GM12872 (cell line): ENCODE data around the gene SHISA9.

Experiments used
- TF ChIP-seq, protein P1 (sequence below): IDR thresholded peaks from 3 replicates; pipeline ENCODE4 v1.5.1; 2011; ENCODE audit warnings: low read depth, mild to moderate bottlenecking, low read length, moderate library complexity; ENCODE audit not compliant: insufficient read depth

SHISA9 gene

DNA sequence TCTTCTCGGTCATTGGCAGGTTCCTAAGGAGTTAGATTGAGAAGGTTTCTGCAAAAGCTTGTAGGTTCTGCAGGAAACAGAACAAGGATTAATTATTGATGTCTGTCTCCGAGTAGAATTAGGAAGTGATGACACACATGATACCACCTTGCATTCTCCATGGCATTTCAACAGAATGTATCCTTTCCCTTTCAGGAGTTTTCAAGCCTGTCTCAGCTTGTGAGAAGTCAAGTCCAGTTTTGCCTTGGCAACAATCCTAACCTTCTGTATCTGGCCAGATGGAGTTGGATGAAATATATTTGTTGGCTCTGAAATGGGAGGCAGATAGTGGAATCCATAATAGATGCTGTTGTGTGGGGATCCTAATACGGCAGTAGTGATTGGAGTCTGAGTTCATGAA is 235.5 kb downstream of the SHISA9 start:
- TF ChIP-seq, protein P1, sequence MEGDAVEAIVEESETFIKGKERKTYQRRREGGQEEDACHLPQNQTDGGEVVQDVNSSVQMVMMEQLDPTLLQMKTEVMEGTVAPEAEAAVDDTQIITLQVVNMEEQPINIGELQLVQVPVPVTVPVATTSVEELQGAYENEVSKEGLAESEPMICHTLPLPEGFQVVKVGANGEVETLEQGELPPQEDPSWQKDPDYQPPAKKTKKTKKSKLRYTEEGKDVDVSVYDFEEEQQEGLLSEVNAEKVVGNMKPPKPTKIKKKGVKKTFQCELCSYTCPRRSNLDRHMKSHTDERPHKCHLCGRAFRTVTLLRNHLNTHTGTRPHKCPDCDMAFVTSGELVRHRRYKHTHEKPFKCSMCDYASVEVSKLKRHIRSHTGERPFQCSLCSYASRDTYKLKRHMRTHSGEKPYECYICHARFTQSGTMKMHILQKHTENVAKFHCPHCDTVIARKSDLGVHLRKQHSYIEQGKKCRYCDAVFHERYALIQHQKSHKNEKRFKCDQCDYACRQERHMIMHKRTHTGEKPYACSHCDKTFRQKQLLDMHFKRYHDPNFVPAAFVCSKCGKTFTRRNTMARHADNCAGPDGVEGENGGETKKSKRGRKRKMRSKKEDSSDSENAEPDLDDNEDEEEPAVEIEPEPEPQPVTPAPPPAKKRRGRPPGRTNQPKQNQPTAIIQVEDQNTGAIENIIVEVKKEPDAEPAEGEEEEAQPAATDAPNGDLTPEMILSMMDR, result no peak

- TF ChIP-seq, protein P1, result no peak
Observed at GRCh38 chr16:13138528-13138927, 237.1 kb downstream of the SHISA9 start.

GRCh38 chr16:13139661-13140241 is 238.4 kb downstream of the SHISA9 start:
- TF ChIP-seq, protein P1, result no peak

DNA sequence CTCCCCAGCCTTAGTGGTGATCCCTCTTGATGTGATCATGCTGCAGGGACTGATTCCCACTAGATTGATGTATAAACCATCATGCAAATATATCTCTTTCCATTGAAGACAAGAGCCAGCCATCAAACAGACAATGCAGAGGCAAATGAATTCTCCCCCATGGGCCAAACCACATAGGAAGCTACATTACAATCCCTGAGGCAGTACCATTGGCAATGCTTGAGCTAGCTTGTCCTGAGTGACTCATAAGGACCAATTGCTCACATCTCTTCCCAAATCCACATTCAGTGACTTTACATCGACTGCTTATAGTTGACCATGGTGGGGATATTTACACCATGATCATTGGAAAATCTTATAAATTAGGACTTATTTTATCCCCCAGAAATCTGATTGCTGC is 242.2 kb downstream of the SHISA9 start:
- TF ChIP-seq, protein P1, result no peak

DNA sequence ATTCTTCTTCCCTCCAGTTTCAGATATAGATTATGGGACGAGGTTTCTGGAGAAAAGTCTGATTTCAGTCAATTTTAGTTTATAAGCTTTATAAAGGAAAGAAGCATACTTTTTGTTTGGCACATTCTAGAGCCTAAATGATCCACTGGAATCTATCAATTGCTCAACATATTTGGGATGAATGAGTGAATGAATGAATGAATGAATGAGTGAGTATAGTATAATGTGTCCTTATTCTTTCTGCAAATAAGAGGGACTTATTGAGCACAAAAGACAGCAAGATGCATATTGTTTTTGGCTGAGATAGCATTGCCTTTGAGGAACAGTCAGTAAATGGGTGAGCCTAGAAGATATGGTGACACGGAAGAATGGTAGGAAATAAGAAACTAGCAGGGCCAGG is 245.4 kb downstream of the SHISA9 start:
- TF ChIP-seq, protein P1, result no peak

- TF ChIP-seq, protein P1, result no peak
Observed at GRCh38 chr16:13148294-13148693, 246.9 kb downstream of the SHISA9 start.

GRCh38 chr16:13148836-13149235 is 247.4 kb downstream of the SHISA9 start:
- TF ChIP-seq, protein P1, result no peak
